Osteoblast (primary cell): ENCODE results near the gene C1orf226. TPM values are rescaled to one million over a fixed set of nuclear protein-coding genes. Genes with fewer than 3 reads are reported as not detected.

Experiments
- DNase-seq: peaks from one replicate; pipeline ENCODE4 v3.0.0; 2011; ENCODE audit warnings: low spot score, mixed read lengths; ENCODE audit not compliant: insufficient read length; ENCODE audit errors: missing footprints
- H2AFZ ChIP-seq: 2 replicates; pipeline ENCODE4 v1.6.0; 2011; ENCODE audit warnings: mild to moderate bottlenecking, low read length
- H3K27ac ChIP-seq: 2 replicates; pipeline ENCODE4 v1.5.1; 2011; ENCODE audit warnings: mild to moderate bottlenecking, low read depth, low read length, moderate library complexity
- H3K27me3 ChIP-seq: 2 replicates; pipeline ENCODE4 v1.6.0; 2012; ENCODE audit warnings: mild to moderate bottlenecking, control low read depth, inconsistent platforms, low read length, moderate library complexity; ENCODE audit not compliant: insufficient read depth
- H3K36me3 ChIP-seq: 2 replicates; pipeline ENCODE4 v1.5.1; 2011; ENCODE audit warnings: mild to moderate bottlenecking, low read length, control low read depth, moderate library complexity; ENCODE audit not compliant: insufficient read depth
- H3K4me1 ChIP-seq: 2 replicates; pipeline ENCODE4 v1.5.1; 2011; ENCODE audit warnings: mild to moderate bottlenecking, low read length, control low read depth, moderate library complexity; ENCODE audit not compliant: insufficient read depth
- H3K4me2 ChIP-seq: 2 replicates; pipeline ENCODE4 v1.6.0; 2011; ENCODE audit warnings: mild to moderate bottlenecking, low read length; ENCODE audit not compliant: insufficient read depth
- H3K4me3 ChIP-seq: fragments of 200-600 bp; sonication (generic); 3 replicates; pipeline ENCODE4 v1.5.1; 2012; ENCODE audit warnings: mild to moderate bottlenecking, low read length, inconsistent platforms; ENCODE audit not compliant: insufficient read depth
- H3K79me2 ChIP-seq: 2 replicates; pipeline ENCODE4 v1.6.0; 2012; ENCODE audit warnings: mild to moderate bottlenecking, low read length, control low read depth, inconsistent platforms; ENCODE audit not compliant: insufficient read depth
- H3K9me3 ChIP-seq: 2 replicates; pipeline ENCODE4 v1.5.1; 2011; ENCODE audit warnings: low read depth, low read length, control low read depth
- H4K20me1 ChIP-seq: 2 replicates; pipeline ENCODE4 v1.6.0; 2012; ENCODE audit warnings: mild to moderate bottlenecking, low read length, control low read depth; ENCODE audit not compliant: insufficient read depth
- CTCF ChIP-seq: IDR thresholded peaks from 2 replicates; pipeline ENCODE4 v1.5.1; 2011; ENCODE audit warnings: mild to moderate bottlenecking, low read depth, low read length, moderate library complexity; ENCODE audit errors: extremely low read depth
- total RNA-seq: library from RNA; depleted of rRNA; stranded (reverse); fragments of >200 nt; gene quantifications from 2 replicates; pipeline ENCODE4 v1.2.3, GENCODE V29; 2012

The C1orf226 gene
- total RNA-seq, 1 donor, result under 0.01 TPM

GRCh38 chr1:162386292-162387225 lies 5.0 kb downstream of the C1orf226 start:
- no peak overlapping the region for H3K4me3 ChIP-seq
- H3K79me2 ChIP-seq, result no peaks in the 10 kb centered on the region
- no peak overlapping the region for H2AFZ ChIP-seq
- no peak for DNase-seq
- no peaks in the 10 kb centered on the region for H3K4me1 ChIP-seq
- peaks cover 30% of the 10 kb centered on the region for H3K27me3 ChIP-seq
- no peaks in the 10 kb centered on the region for H3K9me3 ChIP-seq
- H4K20me1 ChIP-seq, result no peaks in the 10 kb centered on the region
- no peak for TF ChIP-seq CTCF
- no peak overlapping the region for H3K27ac ChIP-seq
- no peak overlapping the region for H3K4me2 ChIP-seq
- H3K36me3 ChIP-seq, result no peaks in the 10 kb centered on the region

GRCh38 chr1:162387226-162388082 lies 5.9 kb downstream of the C1orf226 start:
- Histone ChIP-seq H3K4me1 (no peaks in the 10 kb centered on the region), H3K4me2 (no peak overlapping the region), H3K36me3 (no peaks in the 10 kb centered on the region), H3K79me2 (no peaks in the 10 kb centered on the region), H3K9me3 (no peaks in the 10 kb centered on the region), H3K4me3 (no peak overlapping the region), H4K20me1 (no peaks in the 10 kb centered on the region), H2AFZ (no peak overlapping the region), H3K27ac (no peak overlapping the region), H3K27me3 (peaks cover 30% of the 10 kb centered on the region)
- no peak for DNase-seq
- no peak for TF ChIP-seq CTCF

- no peaks in the 10 kb centered on the region for H3K36me3 ChIP-seq
- no peak overlapping the region for H3K4me2 ChIP-seq
- H3K27me3 ChIP-seq, result peaks cover 30% of the 10 kb centered on the region
- H3K4me3 ChIP-seq, result no peak overlapping the region
- H2AFZ ChIP-seq, result no peak overlapping the region
- H3K27ac ChIP-seq, result no peak overlapping the region
- no peaks in the 10 kb centered on the region for H4K20me1 ChIP-seq
- no peaks in the 10 kb centered on the region for H3K79me2 ChIP-seq
- DNase-seq, result no peak
- TF ChIP-seq CTCF, result no peak
- H3K4me1 ChIP-seq, result no peaks in the 10 kb centered on the region
- H3K9me3 ChIP-seq, result no peaks in the 10 kb centered on the region
These were observed 6.6 kb downstream of the C1orf226 start for GRCh38 chr1:162388083-162388594.

GRCh38 chr1:162388615-162389014 lies 7.1 kb downstream of the C1orf226 start:
- Histone ChIP-seq H4K20me1 (no peaks in the 10 kb centered on the region), H2AFZ (no peak overlapping the region), H3K4me3 (no peak overlapping the region), H3K79me2 (no peaks in the 10 kb centered on the region), H3K27me3 (peaks cover 30% of the 10 kb centered on the region), H3K27ac (no peak overlapping the region), H3K4me2 (no peak overlapping the region), H3K36me3 (no peaks in the 10 kb centered on the region), H3K4me1 (no peaks in the 10 kb centered on the region), H3K9me3 (no peaks in the 10 kb centered on the region)
- no peak for TF ChIP-seq CTCF
- DNase-seq, result no peak
